NCI-H524 (cell line): ENCODE measurements around the gene IL1R1.

Source experiments
- DNase-seq, 2 experiments: peaks; one replicate each; lab custom pipeline; 2025; lab: John Stamatoyannopoulos, UW

The IL1R1 gene

GRCh38 chr2:102204638-102205037, 62.1 kb downstream of the IL1R1 start:
- no peak for DNase-seq

- no peak for DNase-seq
Observed at GRCh38 chr2:102206666-102207341, 64.3 kb downstream of the IL1R1 start.

GRCh38 chr2:102208774-102209173, 66.2 kb downstream of the IL1R1 start:
- DNase-seq: no peak

DNA sequence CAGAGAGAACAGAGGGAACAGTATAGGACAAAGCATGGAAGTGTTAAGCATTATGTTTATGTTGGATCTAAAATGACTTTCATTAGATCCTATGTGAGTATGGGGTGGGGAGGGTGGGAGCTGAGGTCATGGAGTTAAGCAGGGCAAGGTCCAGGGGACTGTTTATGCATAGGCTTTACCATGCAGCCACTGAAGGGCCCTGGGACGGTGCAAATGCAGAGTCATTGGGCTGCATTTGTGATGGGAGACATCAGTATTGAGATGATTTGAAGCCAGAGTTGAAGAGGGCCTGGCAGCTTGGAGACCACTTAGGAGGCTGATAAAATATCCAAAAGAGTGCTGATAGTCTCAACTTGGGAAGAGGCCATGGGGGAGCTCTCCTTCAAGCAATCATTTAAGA, 66.9 kb downstream of the IL1R1 start:
- no peak for DNase-seq

DNA sequence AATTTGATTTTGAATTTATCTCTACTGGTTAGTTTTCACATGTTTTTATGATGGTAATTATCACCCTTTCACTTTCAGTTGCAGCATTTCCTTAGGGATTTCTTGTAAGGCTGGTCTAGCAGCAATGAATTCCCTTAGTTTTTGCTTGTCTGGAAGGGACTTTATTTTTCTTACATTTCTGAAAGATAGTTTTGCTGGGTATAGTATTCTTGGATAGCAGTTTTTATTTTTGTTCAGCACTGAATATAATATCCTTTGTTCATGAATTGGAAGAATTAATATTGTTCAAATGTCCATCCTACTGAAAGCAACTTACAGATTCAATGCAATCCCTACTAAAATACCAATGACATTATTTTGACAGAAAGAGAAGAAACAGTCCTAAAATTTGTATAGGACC, 74.5 kb downstream of the IL1R1 start:
- no peak for DNase-seq

DNA sequence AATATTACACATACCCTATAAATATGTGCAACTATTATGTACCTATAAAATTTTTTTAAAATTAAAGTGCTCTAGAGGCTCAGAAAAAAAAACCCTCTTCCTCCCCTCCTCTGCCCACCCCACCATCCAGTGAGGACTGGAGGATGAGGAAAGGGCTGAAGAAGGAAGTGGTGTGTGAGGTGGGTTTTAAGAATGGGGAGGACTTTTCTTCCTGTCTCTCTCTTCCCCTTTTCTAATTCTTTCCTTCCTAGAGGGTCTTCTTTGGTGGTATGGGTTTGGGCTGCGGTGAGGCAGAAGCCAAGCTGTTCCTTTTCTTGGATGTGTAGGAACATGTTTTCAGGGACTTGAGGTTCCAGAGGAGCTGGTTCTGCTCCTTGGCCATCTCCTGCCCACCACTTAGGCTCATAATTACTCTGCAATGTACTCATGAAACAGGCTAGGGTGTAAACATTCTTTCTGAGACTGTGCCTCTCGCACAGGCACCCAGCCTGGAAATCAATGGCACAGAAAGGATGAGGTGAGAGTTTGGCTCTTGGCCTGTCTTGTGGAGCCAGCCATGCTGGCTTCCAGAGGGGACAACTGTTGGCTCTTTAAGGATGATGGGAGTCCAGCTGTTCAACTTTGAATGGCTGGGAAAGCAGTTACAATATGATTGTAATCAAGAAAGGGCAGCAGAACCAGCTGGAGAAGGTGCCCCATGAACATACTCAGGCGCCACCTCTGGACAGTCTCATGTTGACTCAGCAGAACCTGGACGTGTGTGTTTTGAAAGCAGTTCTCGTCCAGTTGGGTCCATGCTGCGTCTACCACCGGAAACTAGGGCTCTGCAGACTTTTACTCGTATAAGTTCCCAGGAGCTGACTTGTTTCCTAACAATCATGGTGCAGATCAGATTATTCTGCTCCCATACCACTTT, 82.5 kb downstream of the IL1R1 start:
- no peak for DNase-seq

DNA sequence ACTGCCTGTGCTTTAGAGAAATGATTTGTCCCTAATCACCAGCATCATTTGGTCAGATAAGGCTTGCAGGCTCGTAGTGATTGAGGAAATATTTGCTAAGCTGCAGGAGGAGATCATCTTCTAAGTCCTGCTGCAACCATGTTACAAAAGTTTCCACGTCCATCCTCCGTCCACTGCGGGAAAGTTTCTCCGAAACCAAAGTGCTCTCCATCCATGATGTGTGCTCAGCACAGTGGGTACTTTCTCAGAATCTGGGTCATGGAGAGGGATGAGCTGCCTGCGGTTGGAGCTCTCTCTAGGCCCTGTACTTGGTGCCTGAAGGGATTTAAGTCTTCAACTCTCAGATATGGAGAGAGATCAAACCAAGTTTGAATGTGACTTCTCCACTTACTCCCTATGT, 83.6 kb downstream of the IL1R1 start:
- DNase-seq: no peak

GRCh38 chr2:102226612-102227391, 84.3 kb downstream of the IL1R1 start:
- no peak for DNase-seq

GRCh38 chr2:102229141-102229769, 86.7 kb downstream of the IL1R1 start:
- no peak for DNase-seq
